GM18511 (cell line): ENCODE results near the gene MCTP1.

Source experiments
- ATAC-seq: cut with Tn5 transposase; IDR thresholded peaks from one replicate; pipeline ENCODE4 v1.9.1; 2021; ENCODE audit warnings: mild to moderate bottlenecking, moderate library complexity; ENCODE audit not compliant: unreplicated experiment

The MCTP1 gene

GRCh38 chr5:94736498-94736897 lies 548.4 kb downstream of the MCTP1 start:
- no peak for ATAC-seq

- no peak for ATAC-seq
These were observed 553.4 kb downstream of the MCTP1 start for GRCh38 chr5:94731471-94731870.

DNA sequence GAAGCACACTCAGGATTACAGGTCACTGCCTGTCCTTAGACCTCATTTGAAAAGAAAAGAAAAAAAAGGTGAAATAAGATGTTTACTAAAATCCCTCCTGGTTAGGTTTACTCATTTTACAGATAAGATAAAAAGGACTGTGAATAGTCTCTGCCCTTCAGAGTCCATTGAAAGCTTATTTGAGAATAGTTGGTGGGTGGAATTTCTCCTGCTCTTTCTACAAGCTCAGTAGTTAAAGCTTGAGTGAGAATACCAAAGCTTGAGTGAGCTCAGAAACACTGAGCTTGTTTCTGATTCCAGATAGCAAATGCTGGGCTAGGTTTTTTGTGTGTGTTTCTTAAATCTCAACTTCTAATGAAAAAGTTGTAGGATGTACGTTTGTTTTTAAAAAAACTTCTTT lies 559.8 kb downstream of the MCTP1 start:
- ATAC-seq, result no peak

- no peak for ATAC-seq
These were observed 569.1 kb downstream of the MCTP1 start for GRCh38 chr5:94715768-94716167.

GRCh38 chr5:94711785-94712184 lies 573.1 kb downstream of the MCTP1 start:
- no peak for ATAC-seq

- no peak for ATAC-seq
These were observed 575.6 kb downstream of the MCTP1 start for GRCh38 chr5:94709277-94709676.

- ATAC-seq, result peak; percentile 39
These were observed 577.5 kb downstream of the MCTP1 start for GRCh38 chr5:94707359-94707758.

DNA sequence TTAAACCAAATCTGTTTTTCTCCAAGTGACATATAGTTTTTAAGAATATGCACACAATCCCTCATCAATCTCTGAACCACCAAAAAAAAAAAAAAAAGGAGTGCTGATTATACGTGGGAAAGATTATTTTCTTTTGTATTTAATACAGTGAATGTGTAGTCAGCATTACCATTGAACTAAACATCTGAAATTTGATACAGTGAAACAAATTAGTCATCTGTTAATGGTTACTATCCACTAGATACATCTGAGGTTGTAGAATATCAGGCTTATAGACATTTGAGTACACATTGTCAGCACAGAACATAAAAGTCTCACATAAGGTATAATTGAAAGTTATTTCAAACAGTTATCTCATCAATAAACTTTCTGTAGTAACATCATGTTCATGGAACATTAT lies 579.5 kb downstream of the MCTP1 start:
- no peak for ATAC-seq

DNA sequence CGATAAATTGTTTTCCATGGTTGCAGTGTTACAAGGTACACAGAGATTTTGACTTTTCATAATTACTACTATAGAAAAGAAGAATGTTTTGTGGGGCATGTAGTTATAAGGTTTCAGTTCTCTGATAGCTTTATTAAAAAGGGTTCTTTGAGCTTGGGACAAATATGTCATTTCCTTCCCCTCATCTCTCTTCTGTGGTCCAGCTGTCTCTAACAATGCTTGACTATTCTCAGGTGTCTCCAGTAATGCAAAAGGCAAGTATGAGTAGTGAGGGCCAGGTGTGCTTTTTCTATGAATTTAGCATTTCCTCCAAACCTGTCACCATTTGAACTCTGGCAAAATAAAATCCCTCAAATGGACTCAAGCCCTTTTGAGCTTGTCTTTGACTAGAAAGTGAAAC lies 582.2 kb downstream of the MCTP1 start:
- ATAC-seq, result peak; percentile 70

GRCh38 chr5:94700592-94700991 lies 584.3 kb downstream of the MCTP1 start:
- ATAC-seq, result peak; percentile 77

- no peak for ATAC-seq
These were observed 585.3 kb downstream of the MCTP1 start for GRCh38 chr5:94699562-94699961.

DNA sequence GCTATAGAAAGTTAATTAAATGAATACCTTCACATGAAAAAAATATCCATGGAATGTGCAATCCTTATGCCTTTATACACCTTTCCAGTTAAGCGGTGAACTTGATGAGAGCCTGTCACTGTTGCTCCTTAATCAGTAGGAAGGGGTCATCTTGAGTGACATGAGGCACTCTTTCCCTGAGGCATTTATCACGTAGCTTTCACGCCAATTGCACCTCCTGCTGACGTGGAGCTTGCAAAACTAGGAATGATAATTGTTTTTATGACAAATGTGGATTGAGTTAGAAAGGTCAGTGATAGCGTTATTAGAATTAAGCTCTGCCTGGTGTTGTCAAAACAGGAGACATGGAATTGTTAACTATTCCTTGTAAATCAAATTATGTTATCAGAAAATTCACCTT lies 586.7 kb downstream of the MCTP1 start:
- no peak for ATAC-seq

- ATAC-seq, result no peak
These were observed 590.2 kb downstream of the MCTP1 start for GRCh38 chr5:94694671-94695070.

DNA sequence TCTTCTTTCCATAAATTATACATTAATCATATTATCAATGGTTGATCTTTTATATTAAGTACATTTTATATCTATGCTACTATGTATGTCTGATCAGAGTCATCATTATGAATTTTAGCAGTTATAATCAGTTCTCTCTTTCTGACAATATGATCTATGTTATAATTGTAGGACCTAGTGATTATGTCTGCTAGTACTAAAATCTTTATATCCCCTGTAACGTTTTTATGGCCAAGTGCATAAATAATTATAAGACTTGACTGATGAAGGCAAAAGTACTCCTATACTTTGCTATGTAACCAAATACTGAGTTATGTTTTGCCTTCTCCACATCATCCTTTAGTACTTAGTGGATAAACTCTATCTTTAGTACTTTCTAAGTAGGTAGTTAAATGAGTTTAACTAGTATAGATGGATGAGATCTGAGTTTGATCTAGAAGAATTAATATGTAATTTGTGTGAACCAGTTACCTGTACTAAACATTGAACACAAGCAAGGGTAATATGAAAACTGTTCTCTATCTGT lies 591.0 kb downstream of the MCTP1 start:
- ATAC-seq, result no peak

DNA sequence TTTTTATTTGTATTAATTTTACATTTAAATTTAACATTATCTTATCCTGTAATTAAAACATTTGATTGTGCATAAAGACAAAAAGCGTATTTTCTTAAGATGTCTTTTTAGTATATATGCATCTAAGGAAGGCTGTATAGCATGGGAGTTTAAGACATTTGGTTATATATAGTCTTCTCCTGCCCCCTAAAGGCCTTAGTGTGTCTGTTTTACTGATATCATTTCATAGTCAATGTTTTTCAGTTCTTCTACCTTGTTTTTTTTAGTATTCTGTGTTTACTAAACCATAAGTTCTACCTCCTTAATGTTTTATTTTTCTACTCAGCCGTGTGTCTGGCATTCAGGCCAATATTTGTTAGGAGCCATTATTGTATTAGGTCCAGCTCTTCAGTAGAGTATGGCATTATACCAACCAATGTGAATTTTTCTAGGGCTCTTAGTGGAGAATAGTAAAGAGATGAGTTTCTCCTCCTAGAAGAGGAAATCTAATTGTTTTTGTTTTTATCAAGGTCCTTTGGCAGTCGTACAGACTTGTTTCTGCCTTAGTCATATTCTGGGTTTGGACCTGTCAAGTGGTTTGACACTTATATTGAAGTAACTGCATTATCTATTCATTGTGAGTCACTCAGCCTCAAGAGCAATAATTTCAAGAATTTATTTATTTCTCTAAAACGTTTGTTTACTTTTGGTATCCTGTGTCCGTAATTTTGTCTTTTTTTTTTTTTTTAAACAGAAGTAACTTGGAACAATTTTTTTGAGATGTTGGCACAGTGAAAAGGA lies 591.7 kb downstream of the MCTP1 start:
- peak; percentile 87 for ATAC-seq

GRCh38 chr5:94692581-94692980 lies 592.3 kb downstream of the MCTP1 start:
- no peak for ATAC-seq

GRCh38 chr5:94691949-94692348 lies 592.9 kb downstream of the MCTP1 start:
- ATAC-seq, result no peak

GRCh38 chr5:94691291-94691690 lies 593.6 kb downstream of the MCTP1 start:
- no peak for ATAC-seq

DNA sequence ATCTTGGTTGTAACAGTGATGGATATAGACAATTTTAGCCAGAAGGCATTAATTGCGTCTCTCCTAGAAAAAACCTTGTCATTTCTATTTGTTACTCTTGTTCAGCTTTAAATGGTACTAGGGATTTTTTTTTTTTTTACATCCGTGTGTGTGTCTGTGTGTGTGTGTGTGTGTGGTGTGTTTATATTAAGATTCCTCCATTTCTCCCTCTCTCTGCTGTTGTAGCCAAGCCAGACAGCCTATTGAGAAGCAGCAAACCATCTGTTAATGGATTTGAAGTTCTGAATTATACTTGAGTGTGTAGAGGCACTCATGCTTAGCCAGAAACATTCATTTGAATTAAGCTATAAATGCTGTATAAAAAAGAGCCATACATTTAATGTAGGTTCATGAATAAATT lies 594.1 kb downstream of the MCTP1 start:
- ATAC-seq, result no peak

DNA sequence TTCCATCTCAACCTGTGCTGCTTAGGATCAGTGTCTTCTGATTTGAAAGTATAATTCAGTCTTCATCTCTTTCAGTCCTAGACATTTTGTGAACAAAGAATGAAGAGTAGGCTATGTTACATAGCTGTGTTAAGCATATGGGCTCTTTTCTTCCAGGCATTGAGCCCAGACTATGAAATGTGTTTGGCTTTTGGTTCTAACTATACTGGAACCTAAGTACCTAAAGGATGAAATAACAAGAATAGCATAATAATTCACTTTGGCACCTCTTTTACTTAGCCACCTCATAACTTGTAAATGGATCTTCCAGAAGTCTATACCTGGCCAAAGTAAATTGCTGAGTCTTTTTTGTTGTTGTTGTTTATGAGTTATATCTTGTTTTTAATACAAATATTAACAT lies 595.0 kb downstream of the MCTP1 start:
- ATAC-seq, result no peak

- no peak for ATAC-seq
These were observed 601.9 kb downstream of the MCTP1 start for GRCh38 chr5:94682814-94683520.

- ATAC-seq, result no peak
These were observed 608.8 kb downstream of the MCTP1 start for GRCh38 chr5:94675965-94676618.
